Stimulated activated CD4-positive, alpha-beta T cell treated with anti-CD3 and anti-CD28 coated beads, Interleukin-2, amount 100 ng/mL, for 48 hours (primary cell): Measurements from ENCODE around the gene HOXB7.

Experiments used
- DNase-seq, 2 donors: peaks; one replicate each; pipeline ENCODE4 v3.0.0-alpha.2; 2020

The HOXB7 gene

GRCh38 chr17:48593840-48594537 is 16.8 kb downstream of the HOXB7 start:
- DNase-seq = peak; percentile 86 to 89

- DNase-seq = no peak
Measured at GRCh38 chr17:48593126-48593829, 17.5 kb downstream of the HOXB7 start, which contains the start of gene HOXB5. HOXB5 (minus strand) TSS chr17:48593779; CDS start chr17:48593682, 97 bp downstream.

- DNase-seq = no peak
Measured at GRCh38 chr17:48592577-48592976, 18.2 kb downstream of the HOXB7 start.

GRCh38 chr17:48592057-48592514 is 18.7 kb downstream of the HOXB7 start:
- no peak for DNase-seq

GRCh38 chr17:48591255-48592056 is 19.4 kb downstream of the HOXB7 start:
- no peak for DNase-seq

- DNase-seq = no peak
Measured at GRCh38 chr17:48590607-48591161, 20.1 kb downstream of the HOXB7 start.

GRCh38 chr17:48589831-48590606 is 20.8 kb downstream of the HOXB7 start, which contains the start of gene HOXB3:
HOXB3 (minus strand) TSS chr17:48590241; CDS start chr17:48552474, 37,767 bp downstream.
- DNase-seq = no peak

- DNase-seq = no peak
Measured at GRCh38 chr17:48589060-48589830, 21.6 kb downstream of the HOXB7 start.

- no peak for DNase-seq
Measured at GRCh38 chr17:48588528-48588927, 22.3 kb downstream of the HOXB7 start.

- no peak for DNase-seq
Measured at GRCh38 chr17:48588074-48588415, 22.8 kb downstream of the HOXB7 start.

- DNase-seq = no peak
Measured at GRCh38 chr17:48587276-48588073, 23.3 kb downstream of the HOXB7 start.

GRCh38 chr17:48586355-48587258 is 24.2 kb downstream of the HOXB7 start:
- DNase-seq = no peak

GRCh38 chr17:48584223-48584741 is 26.5 kb downstream of the HOXB7 start:
- DNase-seq = no peak

GRCh38 chr17:48583708-48584222 is 27.1 kb downstream of the HOXB7 start:
- DNase-seq = no peak

- DNase-seq = no peak
Measured at GRCh38 chr17:48582750-48583069, 28.1 kb downstream of the HOXB7 start.

GRCh38 chr17:48579760-48580554 is 30.9 kb downstream of the HOXB7 start:
- DNase-seq = no peak

GRCh38 chr17:48579471-48579759 is 31.4 kb downstream of the HOXB7 start:
- no peak for DNase-seq
